GM10248 (cell line): ENCODE measurements around the gene ATP2A3.

Experiments
- CTCF ChIA-PET: fragments of 300-600 bp; sonication (Branson Sonifier 250); formaldehyde crosslinking; extraction: SDS; loops from one replicate; lab custom pipeline; 2021; ENCODE audit warnings: antibody characterized with exemption; lab: Yijun Ruan, JAX
- POLR2A ChIA-PET: fragments of 350-650 bp; sonication (Branson Sonifier 250); formaldehyde crosslinking; extraction: SDS; loops from one replicate; lab custom pipeline; 2020; ENCODE audit warnings: antibody characterized with exemption; lab: Yijun Ruan, JAX
- DNase-seq: peaks from one replicate; pipeline ENCODE4 v3.0.0; 2012; ENCODE audit errors: extremely low spot score
- CTCF ChIP-seq: IDR thresholded peaks from 2 replicates; pipeline ENCODE4 v1.5.1; 2012; ENCODE audit warnings: mild to moderate bottlenecking, low read depth; ENCODE audit errors: extremely low read depth, missing control alignments, control extremely low read depth

Gene ATP2A3

GRCh38 chr17:3981455-3981854 is 17.2 kb upstream of the ATP2A3 start:
- ChIA-PET CTCF (interaction anchor here (1.1 to 1.8 kb wide), 4 partner anchors 17 to 69 kb away, joined by 3 to 4 read pairs (median 4); partner anchors contain the start of gene ATP2A3), POLR2A (no interaction called here)
- no peak for DNase-seq

GRCh38 chr17:3980381-3981014 is 16.3 kb upstream of the ATP2A3 start:
- DNase-seq, result no peak
- POLR2A ChIA-PET, result no interaction called here
- CTCF ChIA-PET, result interaction anchor here (1.1 to 1.8 kb wide), 5 partner anchors 9 to 68 kb away, joined by 3 to 4 read pairs (median 3); partner anchors contain the start of gene ATP2A3

More at GRCh38 chr17:3981455-3981854, 17.2 kb upstream of the ATP2A3 start:
- TF ChIP-seq CTCF, result no peak

GRCh38 chr17:3979290-3979611 is 15.0 kb upstream of the ATP2A3 start:
- ChIA-PET POLR2A (no interaction called here), CTCF (interaction anchor here (1.1 kb wide), 1 partner anchor 96 kb away, joined by 3 read pairs; no protein-coding TSS in a partner anchor)
- no peak for DNase-seq
- no peak for TF ChIP-seq CTCF

More at GRCh38 chr17:3980381-3981014, 16.3 kb upstream of the ATP2A3 start:
- no peak for TF ChIP-seq CTCF

GRCh38 chr17:3978421-3979289 is 14.4 kb upstream of the ATP2A3 start:
- POLR2A ChIA-PET, result no interaction called here
- TF ChIP-seq CTCF, result no peak
- DNase-seq, result no peak
- CTCF ChIA-PET, result interaction anchor here (1.1 kb wide), 1 partner anchor 96 kb away, joined by 3 read pairs; no protein-coding TSS in a partner anchor

- ChIA-PET POLR2A (no interaction called here), CTCF (no interaction called here)
- DNase-seq, result no peak
- TF ChIP-seq CTCF, result no peak
Observed at GRCh38 chr17:3977387-3977786, 13.2 kb upstream of the ATP2A3 start.

- DNase-seq, result no peak
- ChIA-PET CTCF (no interaction called here), POLR2A (no interaction called here)
- TF ChIP-seq CTCF, result no peak
Observed at GRCh38 chr17:3976675-3977171, 12.5 kb upstream of the ATP2A3 start.
